Loucy (cell line): Measurements from ENCODE around the gene COLEC11.

ENCODE experiments used
- H2AFZ ChIP-seq: fragments of 200-600 bp; sonication (generic); 2 replicates; pipeline ENCODE4 v1.6.0; 2016; ENCODE audit warnings: antibody characterized with exemption, mild to moderate bottlenecking, low read length, moderate library complexity
- H3F3A ChIP-seq: fragments of 200-600 bp; 2 replicates; pipeline ENCODE4 v1.6.0; 2016; ENCODE audit warnings: antibody characterized with exemption, low read depth, mild to moderate bottlenecking
- H3K27me3 ChIP-seq: fragments of 200-600 bp; sonication (generic); 2 replicates; pipeline ENCODE4 v1.6.1; 2014; ENCODE audit warnings: low read length, mild to moderate bottlenecking; ENCODE audit not compliant: insufficient read depth, poor library complexity, severe bottlenecking
- H3K36me3 ChIP-seq: fragments of 200-600 bp; sonication (generic); 2 replicates; pipeline ENCODE4 v1.6.1; 2016; ENCODE audit warnings: low read length; ENCODE audit not compliant: insufficient read depth
- H3K4me1 ChIP-seq: fragments of 200-600 bp; sonication (generic); 2 replicates; pipeline ENCODE4 v1.5.1; 2014; ENCODE audit warnings: low read length, mild to moderate bottlenecking; ENCODE audit not compliant: insufficient read depth, poor library complexity, severe bottlenecking
- H3K4me2 ChIP-seq: fragments of 200-600 bp; sonication (generic); 2 replicates; pipeline ENCODE4 v1.6.0; 2014; ENCODE audit warnings: antibody characterized with exemption, low read length, low read depth, mild to moderate bottlenecking; ENCODE audit not compliant: poor library complexity, severe bottlenecking
- H3K4me3 ChIP-seq: fragments of 200-600 bp; sonication (generic); 2 replicates; pipeline ENCODE4 v1.5.1; 2014; ENCODE audit warnings: low read length, mild to moderate bottlenecking, mixed read lengths; ENCODE audit not compliant: poor library complexity, severe bottlenecking
- H3K79me2 ChIP-seq: fragments of 200-600 bp; sonication (generic); 2 replicates; pipeline ENCODE4 v1.6.1; 2014; ENCODE audit warnings: low read length; ENCODE audit not compliant: insufficient read depth
- H3K9ac ChIP-seq: fragments of 200-600 bp; sonication (generic); 2 replicates; pipeline ENCODE4 v1.6.0; 2014; ENCODE audit warnings: mild to moderate bottlenecking, low read depth, low read length, moderate library complexity; ENCODE audit not compliant: poor library complexity, severe bottlenecking
- H3K9me2 ChIP-seq: fragments of 200-600 bp; sonication (generic); replicated peaks from 2 replicates; pipeline ENCODE4 v1.6.1; 2016; ENCODE audit warnings: low read depth, low read length, mixed read lengths
- H3K9me3 ChIP-seq: fragments of 200-600 bp; sonication (generic); 2 replicates; pipeline ENCODE4 v1.6.1; 2014; ENCODE audit warnings: mild to moderate bottlenecking, antibody characterized with exemption, low read length, low read depth; ENCODE audit not compliant: insufficient read depth
- H4K20me1 ChIP-seq: fragments of 200-600 bp; sonication (generic); 2 replicates; pipeline ENCODE4 v1.6.0; 2014; ENCODE audit warnings: antibody characterized with exemption, low read length, mild to moderate bottlenecking; ENCODE audit not compliant: insufficient read depth, poor library complexity, severe bottlenecking
- CTCF ChIP-seq: fragments of 200-600 bp; sonication (generic); conservative IDR thresholded peaks from 2 replicates; pipeline ENCODE4 v1.5.1; 2014; ENCODE audit warnings: mild to moderate bottlenecking, antibody characterized with exemption, low read length
- EZH2phosphoT487 ChIP-seq: fragments of 200-600 bp; IDR thresholded peaks from 2 replicates; pipeline ENCODE4 v1.6.1; 2018; ENCODE audit warnings: antibody characterized with exemption, mild to moderate bottlenecking, moderate library complexity, borderline replicate concordance

Gene COLEC11

GRCh38 chr2:3600256-3600855 lies 5.4 kb downstream of the COLEC11 start:
- H3K9ac ChIP-seq, result no peak overlapping the region
- H4K20me1 ChIP-seq, result no peaks in the 10 kb centered on the region
- no peaks in the 10 kb centered on the region for H3F3A ChIP-seq
- no peak overlapping the region for H2AFZ ChIP-seq
- H3K9me2 ChIP-seq, result no peaks in the 10 kb centered on the region
- H3K4me3 ChIP-seq, result no peak overlapping the region
- no peak overlapping the region for H3K4me2 ChIP-seq
- no peaks in the 10 kb centered on the region for H3K79me2 ChIP-seq
- no peaks in the 10 kb centered on the region for H3K36me3 ChIP-seq
- no peaks in the 10 kb centered on the region for H3K27me3 ChIP-seq
- TF ChIP-seq CTCF (no peak), EZH2phosphoT487 (no peak)
- H3K4me1 ChIP-seq, result no peaks in the 10 kb centered on the region
- no peaks in the 10 kb centered on the region for H3K9me3 ChIP-seq

- Histone ChIP-seq H3K9me2 (no peaks in the 10 kb centered on the region), H3K36me3 (no peaks in the 10 kb centered on the region), H3K4me2 (no peak overlapping the region), H3K4me1 (no peaks in the 10 kb centered on the region), H3K4me3 (no peak overlapping the region), H3F3A (no peaks in the 10 kb centered on the region), H2AFZ (no peak overlapping the region), H3K79me2 (no peaks in the 10 kb centered on the region), H3K9ac (no peak overlapping the region), H3K9me3 (no peaks in the 10 kb centered on the region), H3K27me3 (no peaks in the 10 kb centered on the region), H4K20me1 (no peaks in the 10 kb centered on the region)
- no peak for TF ChIP-seq CTCF
- no peak for TF ChIP-seq EZH2phosphoT487
Observed at GRCh38 chr2:3601561-3602271, 6.8 kb downstream of the COLEC11 start.

GRCh38 chr2:3602553-3603339 lies 7.8 kb downstream of the COLEC11 start:
- Histone ChIP-seq H3K9me3 (no peaks in the 10 kb centered on the region), H3K9me2 (no peaks in the 10 kb centered on the region), H3F3A (no peaks in the 10 kb centered on the region), H3K4me3 (no peak overlapping the region), H3K4me1 (no peaks in the 10 kb centered on the region), H4K20me1 (no peaks in the 10 kb centered on the region), H3K4me2 (no peak overlapping the region), H3K36me3 (no peaks in the 10 kb centered on the region), H3K9ac (no peak overlapping the region), H3K27me3 (no peaks in the 10 kb centered on the region), H3K79me2 (no peaks in the 10 kb centered on the region), H2AFZ (no peak overlapping the region)
- TF ChIP-seq EZH2phosphoT487, result no peak
- no peak for TF ChIP-seq CTCF
